ENCODE measurements around the gene CADM1.

CADM1 gene

DNA sequence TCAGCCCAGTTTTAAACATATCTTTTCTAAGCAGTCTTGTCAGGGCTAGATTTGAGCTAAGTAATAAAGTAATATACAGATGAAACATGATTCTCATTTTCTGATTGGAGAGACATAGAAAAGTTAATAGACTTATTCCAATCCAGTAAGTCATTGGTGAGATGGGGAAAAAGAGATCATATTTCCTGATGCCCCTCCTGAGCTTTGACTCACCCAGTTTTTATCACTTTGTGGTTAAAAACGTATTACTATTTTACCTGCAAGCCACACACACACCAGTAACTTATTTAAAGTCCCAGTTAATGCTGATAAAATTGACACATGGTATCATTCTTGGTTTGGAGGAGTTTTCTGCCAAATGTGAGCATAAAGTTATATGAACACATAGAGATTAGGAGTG, 306.8 kb downstream of the CADM1 start:
- DNase-seq (ENCODE audit: low read depth), result no peak
- TF ChIP-seq, protein P1, sequence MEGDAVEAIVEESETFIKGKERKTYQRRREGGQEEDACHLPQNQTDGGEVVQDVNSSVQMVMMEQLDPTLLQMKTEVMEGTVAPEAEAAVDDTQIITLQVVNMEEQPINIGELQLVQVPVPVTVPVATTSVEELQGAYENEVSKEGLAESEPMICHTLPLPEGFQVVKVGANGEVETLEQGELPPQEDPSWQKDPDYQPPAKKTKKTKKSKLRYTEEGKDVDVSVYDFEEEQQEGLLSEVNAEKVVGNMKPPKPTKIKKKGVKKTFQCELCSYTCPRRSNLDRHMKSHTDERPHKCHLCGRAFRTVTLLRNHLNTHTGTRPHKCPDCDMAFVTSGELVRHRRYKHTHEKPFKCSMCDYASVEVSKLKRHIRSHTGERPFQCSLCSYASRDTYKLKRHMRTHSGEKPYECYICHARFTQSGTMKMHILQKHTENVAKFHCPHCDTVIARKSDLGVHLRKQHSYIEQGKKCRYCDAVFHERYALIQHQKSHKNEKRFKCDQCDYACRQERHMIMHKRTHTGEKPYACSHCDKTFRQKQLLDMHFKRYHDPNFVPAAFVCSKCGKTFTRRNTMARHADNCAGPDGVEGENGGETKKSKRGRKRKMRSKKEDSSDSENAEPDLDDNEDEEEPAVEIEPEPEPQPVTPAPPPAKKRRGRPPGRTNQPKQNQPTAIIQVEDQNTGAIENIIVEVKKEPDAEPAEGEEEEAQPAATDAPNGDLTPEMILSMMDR (IDR thresholded peaks at IDR 0.05; ENCODE audit: control insufficient read depth, extremely low read depth, insufficient read depth), result no peak
- H3K4me3 ChIP-seq (ENCODE audit: low read depth, low read length), result no peak overlapping the region

DNA sequence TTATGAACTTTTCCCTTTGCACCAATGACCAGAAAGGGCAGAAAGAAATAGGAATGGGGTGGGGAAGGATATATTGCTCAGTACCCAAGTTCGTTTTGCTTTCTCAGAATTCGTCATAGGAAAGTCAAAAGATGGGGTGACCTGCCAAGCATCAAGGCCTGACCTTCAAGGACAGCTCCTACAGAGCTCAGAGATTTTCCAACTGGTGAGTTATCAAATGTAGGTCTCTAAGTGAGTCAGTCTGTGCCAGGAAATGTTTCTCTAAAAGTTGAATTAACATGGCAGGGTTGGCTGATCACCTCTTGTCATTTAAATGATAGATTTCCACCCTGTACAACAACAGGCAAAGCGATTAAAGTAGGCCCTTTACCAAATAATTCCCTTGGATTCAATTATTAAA, 307.2 kb downstream of the CADM1 start:
- no peak overlapping the region for H3K4me3 ChIP-seq (ENCODE audit: low read depth, low read length)
- no peak for DNase-seq (ENCODE audit: low read depth)
- TF ChIP-seq, protein P1 (IDR thresholded peaks at IDR 0.05; ENCODE audit: control insufficient read depth, extremely low read depth, insufficient read depth), result no peak

DNA sequence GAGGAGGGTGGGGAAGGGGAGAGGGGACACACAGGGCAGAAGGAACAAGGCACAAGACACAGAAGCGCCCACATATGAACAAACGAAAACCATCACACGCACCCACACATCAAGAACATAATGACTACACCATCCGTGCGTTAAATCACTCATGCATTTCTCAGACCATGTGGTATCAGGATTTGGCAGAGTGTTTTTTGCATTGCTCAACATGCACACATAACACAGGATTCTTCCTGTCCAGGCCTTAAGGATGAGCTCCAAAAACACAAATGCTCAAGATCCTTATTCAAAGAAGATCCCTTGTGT, 309.5 kb downstream of the CADM1 start:
- no peak for DNase-seq (ENCODE audit: low read depth)
- TF ChIP-seq, protein P1 (IDR thresholded peaks at IDR 0.05; ENCODE audit: control insufficient read depth, extremely low read depth, insufficient read depth), result no peak

DNA sequence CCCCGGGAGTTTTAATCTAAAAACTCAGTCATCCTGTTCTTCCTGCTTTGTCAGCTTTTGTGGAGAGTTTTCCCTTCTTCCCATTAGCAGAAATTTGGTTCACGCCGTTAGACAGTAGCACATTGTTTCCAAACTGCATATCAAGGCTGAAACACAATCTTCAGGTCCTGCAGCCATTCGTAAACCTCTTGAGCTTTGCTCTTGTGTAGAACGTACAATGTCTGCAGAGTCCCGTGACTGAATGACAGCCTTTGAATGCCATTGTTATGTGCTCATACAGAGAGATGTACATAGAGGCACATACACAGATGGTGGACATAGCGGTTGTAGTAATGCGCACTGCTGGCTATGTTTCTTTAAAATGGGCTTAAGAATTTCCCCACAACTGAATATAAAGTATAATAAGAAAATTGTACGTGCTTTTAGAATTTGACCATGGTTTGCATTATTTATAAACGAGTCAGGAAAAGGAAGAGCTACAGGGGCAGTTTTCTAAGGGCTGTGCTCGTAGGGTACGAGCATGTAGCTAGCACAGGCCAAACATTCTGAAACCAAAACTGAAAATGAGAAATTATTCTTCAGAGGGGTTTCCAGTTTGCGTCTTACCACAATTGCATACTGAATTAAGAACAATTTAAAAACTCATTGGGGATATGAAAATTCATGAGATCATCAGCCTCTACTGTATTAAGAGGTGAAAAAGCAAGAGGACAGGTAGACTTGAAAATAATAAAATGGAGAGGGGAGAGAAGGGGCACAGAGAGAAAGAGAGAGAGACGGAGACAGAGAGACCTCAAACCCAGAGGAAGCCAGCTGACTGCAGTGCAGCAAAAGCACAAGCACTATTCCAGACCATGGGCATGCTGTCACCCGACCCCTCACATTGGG, 310.1 kb downstream of the CADM1 start:
- TF ChIP-seq, protein P1 (IDR thresholded peaks at IDR 0.05; ENCODE audit: control insufficient read depth, extremely low read depth, insufficient read depth), result no peak
- no peak for DNase-seq (ENCODE audit: low read depth)
- H3K4me3 ChIP-seq (ENCODE audit: low read depth, low read length), result no peak overlapping the region

More for the DNA sequence above, 309.5 kb downstream of the CADM1 start:
- H3K4me3 ChIP-seq (ENCODE audit: low read depth, low read length), result no peak overlapping the region

DNA sequence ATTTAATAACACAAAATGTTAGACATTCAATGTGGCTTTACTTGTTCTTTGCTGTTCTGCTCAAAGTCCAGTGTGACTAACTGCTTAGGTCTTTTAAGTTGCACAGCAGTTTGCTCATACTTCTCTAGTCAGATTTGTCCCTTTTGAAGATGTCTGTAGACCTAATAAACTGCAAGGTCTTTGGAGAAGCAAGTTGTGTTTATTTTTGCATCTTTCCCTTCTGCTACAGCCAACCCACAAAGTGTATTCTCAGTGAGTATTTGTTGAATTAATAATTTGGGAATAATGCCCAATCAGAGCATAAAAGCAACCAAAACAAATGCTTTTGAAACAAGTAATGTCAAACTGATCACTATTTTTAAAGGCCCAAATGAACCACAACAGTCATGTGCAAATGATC, 312.5 kb downstream of the CADM1 start:
- no peak overlapping the region for H3K4me3 ChIP-seq (ENCODE audit: low read depth, low read length)
- TF ChIP-seq, protein P1 (IDR thresholded peaks at IDR 0.05; ENCODE audit: control insufficient read depth, extremely low read depth, insufficient read depth), result no peak
- no peak for DNase-seq (ENCODE audit: low read depth)

DNA sequence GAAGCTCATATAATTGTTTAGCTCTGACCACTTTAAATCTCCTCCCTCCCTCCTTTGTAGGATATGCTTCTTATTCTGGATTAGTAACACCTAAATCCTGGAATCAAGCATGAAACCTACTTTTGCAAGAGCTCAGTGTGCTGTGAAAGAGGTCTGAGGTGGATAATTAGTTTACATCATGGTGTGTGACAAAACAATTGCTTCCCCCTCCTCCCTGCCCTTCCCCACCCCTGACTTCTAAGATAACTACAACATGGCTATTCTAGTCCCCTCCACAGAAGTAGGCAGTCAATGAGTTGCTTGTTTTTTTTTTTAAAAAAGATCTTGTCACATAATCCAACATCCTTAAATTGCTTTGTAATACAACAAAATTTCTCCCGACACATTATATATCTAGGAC, 314.0 kb downstream of the CADM1 start:
- H3K4me3 ChIP-seq (ENCODE audit: low read depth, low read length), result no peak overlapping the region
- DNase-seq (ENCODE audit: low read depth), result no peak
- TF ChIP-seq, protein P1 (IDR thresholded peaks at IDR 0.05; ENCODE audit: control insufficient read depth, extremely low read depth, insufficient read depth), result no peak

DNA sequence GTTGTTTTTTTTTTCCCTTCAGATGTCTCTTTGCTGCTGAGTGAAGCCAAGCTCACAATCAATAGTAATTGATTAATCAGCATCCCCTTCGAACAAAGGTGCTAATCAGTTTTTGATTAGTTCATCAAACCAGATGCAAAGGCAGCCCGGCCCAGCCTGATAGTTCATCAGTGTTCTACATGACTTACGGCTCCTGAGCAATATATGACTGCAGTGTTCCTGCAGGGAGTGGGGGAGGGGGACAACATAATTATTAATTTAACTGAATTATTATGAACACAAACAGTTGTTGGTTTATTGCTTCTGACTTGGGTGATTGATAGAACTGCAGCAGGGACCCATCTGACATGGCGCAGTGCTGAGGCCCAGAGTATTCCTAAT, 315.3 kb downstream of the CADM1 start:
- TF ChIP-seq, protein P1 (IDR thresholded peaks at IDR 0.05; ENCODE audit: control insufficient read depth, extremely low read depth, insufficient read depth), result no peak
- no peak overlapping the region for H3K4me3 ChIP-seq (ENCODE audit: low read depth, low read length)
- DNase-seq (ENCODE audit: low read depth), result no peak

All from LNCaP clone FGC (cell line).